T-helper 2 cell treated with Interferon-gamma antibody and Interleukin-4, amounts not matched to agents 100 ng/mL and 5 ng/mL, for 36 hours (primary cell): ENCODE data around the gene KIF1A. TPM values are rescaled to one million over a fixed set of nuclear protein-coding genes. Genes with fewer than 3 reads are reported as not detected.
"Not testable (repeated sequence)": the region's sequence is repeated elsewhere in the genome, so short reads cannot be mapped to it uniquely, and the experiment has no call there.

ENCODE experiments used
- intact Hi-C: fragments of 100-400 bp; cut with micrococcal nuclease; formaldehyde crosslinking; loops from one replicate; pipeline ENCODE4 v1.15.1; 2023
- total RNA-seq: library from RNA; stranded (reverse); gene quantifications from 2 replicates; pipeline ENCODE4 v1.2.3, GENCODE V29; 2022

KIF1A gene
- total RNA-seq, 1 donor from 2014 or later: 0.43 TPM

GRCh38 chr2:240687741-240688552 is 132.1 kb downstream of the KIF1A start:
- intact Hi-C loops: no loop called here

GRCh38 chr2:240687045-240687740 is 132.8 kb downstream of the KIF1A start:
- intact Hi-C loops: no loop called here

- intact Hi-C loops: no loop called here
Observed at GRCh38 chr2:240686460-240686859, 133.6 kb downstream of the KIF1A start.

DNA sequence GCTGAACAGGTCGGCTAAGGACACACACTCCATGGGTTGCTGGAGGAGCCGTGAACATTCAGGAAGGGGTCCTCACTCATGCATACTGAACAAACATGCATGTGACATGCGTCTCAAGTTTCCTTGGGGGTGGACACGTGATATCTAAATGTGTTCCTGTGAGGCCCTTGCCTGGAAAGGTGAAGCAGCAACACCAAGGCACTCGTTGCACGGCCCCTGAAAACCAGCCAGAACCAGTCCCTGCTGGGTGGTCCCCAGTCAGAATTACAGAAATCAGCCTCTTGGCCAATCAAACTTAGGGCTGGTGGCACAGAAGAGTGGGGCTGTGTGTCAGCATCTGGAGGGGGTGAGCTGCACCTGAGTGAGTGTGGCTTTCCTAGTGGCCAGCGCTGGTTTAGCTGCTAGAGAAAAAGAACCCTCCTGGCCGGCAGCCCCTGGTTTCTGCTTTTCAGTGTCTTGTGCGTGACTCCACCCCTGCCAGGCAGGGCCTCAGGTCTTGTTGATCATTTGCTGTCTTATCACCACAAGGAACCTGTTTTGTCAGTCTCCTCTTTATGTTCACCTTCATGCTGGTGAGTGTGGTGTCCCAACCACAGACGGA is 134.1 kb downstream of the KIF1A start:
- intact Hi-C loops: no loop called here

DNA sequence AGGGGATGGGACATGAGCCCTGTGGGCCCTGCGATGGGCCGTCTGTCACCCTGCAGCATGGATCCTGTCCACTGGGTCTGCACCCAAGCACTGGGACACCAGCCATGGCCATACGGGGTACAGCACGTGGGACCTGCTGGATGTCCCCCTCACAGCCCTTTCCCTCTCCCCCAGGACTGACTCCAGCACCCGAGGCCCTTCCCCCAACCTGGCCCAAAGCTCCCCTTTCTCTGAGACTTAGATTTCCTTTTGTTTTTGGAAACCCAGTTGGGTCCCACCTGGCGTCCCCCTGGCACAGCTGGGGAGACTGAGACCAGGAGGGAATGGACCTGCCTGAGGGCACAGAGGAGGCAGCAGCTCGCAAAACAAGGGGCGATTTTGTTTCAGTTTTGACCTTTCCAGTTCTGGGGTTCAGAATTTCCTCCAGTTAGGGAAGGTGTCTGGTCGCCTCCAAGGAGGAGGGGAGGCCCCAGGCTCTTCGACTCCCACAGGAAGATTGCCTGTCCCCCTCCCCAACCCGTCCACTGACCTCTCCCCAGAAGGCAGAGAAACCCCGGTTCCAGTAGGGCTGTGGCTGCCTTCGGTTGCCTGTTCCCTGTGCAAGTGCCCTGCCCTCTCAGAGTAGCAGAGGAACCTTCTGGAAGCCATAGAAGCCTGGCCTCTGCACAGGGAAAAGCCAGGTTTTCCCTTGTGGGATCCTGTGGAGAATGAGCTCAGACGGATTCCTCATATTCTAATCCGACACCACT is 135.9 kb downstream of the KIF1A start:
- intact Hi-C loops: not testable (repeated sequence)

- intact Hi-C loops: not testable (repeated sequence)
Observed at GRCh38 chr2:240683329-240683979, 136.6 kb downstream of the KIF1A start.

DNA sequence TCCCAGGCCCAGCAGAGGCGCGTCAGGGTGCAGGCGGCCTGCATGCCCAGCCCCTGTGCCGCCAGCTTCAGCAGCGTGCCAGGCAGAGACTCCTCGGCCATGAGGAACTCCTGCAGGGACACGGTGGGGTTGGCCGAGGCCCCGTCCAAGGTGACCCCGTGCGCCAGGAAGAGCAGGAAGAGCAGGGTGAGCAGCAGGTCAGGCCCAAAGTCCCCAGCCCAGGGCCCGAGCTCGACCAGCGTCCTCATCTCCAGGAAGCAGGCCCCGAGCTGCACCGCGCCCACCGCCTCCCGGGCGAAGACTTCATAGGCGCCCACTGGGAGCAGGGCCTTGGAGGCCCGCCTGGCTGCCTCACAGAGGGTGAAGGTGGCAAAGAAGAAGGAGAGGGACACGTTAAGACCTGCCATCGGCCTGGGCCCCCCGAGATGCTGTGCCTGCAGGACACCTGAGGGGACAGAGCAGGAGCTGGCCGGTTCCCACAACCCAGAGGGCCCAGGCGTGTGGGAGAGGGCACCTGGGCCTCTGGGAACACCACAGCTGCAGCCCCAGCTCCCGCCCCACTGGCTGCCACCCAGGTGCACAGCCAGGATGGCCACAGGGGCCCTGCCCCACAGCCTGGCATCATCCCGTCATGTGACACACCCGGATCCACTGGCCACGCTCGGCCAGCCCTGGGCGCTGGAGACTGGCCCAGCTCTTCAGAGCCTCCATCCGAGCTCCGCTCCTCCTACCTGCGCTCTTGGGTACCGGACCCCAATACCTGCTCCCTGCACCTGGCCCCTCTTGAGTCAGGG is 137.4 kb downstream of the KIF1A start, which contains the start of gene AQP12B:
TSS of gene AQP12B (minus strand) at position 455 of the 794 bp plus-strand sequence. CDS start at position 407, 48 bp downstream.
- intact Hi-C loops: not testable (repeated sequence)

- intact Hi-C loops: not testable (repeated sequence)
Observed at GRCh38 chr2:240680185-240680584, 139.8 kb downstream of the KIF1A start.

DNA sequence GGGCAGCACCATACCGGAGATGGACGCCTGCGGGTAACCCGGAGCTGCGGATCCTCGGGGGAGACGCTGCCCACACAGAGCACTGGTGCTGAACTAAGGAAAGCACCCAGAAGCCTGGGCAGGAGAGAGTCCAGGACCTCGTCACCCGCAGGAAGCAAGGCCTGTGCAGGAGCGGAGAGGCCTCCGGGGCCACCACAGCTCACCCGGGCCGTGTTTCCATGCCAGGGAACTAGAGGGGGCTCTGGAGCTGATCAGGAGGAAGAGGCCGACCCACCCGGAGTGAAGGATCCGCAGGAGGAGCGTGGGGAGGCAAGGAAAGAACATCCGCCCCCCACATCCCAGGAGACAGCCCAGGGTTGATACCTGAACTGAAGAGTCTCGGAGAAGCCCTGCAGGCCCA is 141.1 kb downstream of the KIF1A start:
- intact Hi-C loops: not testable (repeated sequence)

GRCh38 chr2:240678043-240678442 is 142.0 kb downstream of the KIF1A start:
- intact Hi-C loops: not testable (repeated sequence)

GRCh38 chr2:240675345-240675744 is 144.7 kb downstream of the KIF1A start:
- intact Hi-C loops: not testable (repeated sequence)

DNA sequence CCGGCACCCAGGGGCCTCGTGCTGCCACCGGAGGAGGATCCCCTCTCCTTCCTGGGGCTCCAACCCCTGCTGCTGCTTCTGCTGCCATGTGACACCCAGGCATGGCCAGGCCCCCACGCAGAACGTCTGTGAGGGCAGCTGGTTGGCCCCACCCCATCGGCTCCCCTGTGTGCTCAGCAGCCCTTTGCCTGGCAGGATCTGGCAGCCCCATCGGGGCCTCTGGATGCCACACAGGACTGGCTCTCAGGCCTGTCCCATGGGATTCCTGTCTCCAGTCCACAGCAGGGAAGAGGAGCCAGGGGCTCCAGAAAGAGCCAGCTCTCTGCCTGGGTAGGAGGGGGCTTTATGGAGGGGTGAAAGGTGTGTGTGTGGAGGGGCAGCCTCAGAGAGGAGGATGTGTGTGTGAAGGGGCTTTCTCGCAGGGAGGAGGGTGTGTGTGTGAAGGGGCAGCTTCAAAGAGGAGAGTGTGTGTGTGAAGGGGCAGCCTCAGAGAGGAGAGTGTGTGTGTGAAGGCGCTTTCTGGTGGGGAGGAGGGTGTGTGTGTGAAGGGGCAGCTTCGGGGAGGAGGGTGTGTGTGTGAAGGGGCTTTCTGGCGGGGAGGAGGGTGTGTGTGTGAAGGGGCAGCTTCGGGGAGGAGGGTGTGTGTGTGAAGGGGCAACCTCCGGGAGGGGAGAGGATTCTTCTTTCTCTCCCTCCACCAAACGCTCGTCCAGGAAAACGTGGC is 145.4 kb downstream of the KIF1A start:
- intact Hi-C loops: not testable (repeated sequence)

- intact Hi-C loops: no loop called here
Observed at GRCh38 chr2:240672701-240673190, 147.3 kb downstream of the KIF1A start.

GRCh38 chr2:240672076-240672700 is 147.8 kb downstream of the KIF1A start:
- intact Hi-C loops: no loop called here

GRCh38 chr2:240670950-240671349 is 149.1 kb downstream of the KIF1A start:
- intact Hi-C loops: no loop called here

DNA sequence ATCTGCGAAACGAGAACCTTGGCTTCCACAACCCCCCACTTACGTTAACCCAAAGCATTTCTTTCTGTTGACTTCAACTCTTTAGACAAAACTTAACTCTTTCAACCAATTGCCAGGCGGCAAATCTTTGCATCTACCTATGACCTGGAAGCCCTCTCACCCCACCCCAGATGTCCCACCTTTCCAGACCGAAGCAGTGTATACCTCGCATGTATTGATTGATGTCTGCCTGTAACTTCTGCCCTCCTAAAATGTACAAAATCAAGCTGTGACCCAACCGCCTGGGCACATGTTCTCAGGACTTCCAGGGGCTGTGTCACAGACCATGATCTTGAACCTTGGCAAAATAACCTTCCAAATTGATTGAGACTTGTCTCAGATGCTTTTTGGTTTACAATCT is 149.6 kb downstream of the KIF1A start:
- intact Hi-C loops: no loop called here

DNA sequence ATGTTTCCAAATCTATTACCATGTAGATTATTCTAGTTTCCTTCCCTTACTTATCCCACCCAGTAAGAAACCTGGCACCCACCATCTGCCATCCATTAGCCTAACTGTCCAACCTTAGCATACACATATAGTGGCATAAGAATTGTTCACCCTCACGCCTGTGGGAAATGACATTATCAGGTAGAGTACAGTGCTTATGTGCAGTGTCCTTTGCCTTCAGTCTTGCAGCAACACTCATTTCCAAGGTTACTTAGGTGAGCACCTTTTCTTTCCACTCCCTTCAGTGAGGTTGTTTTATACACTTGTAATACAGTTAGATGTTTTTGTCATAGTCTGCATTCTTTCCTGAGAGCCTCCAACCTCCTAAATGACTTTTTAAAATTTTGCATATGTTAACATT is 155.4 kb downstream of the KIF1A start:
- intact Hi-C loops: no loop called here
